GM21529 (cell line): ENCODE data around the gene TMEM80.

Experiments used
- ATAC-seq: cut with Tn5 transposase; IDR thresholded peaks from one replicate; pipeline ENCODE4 v1.9.1; 2021; ENCODE audit not compliant: unreplicated experiment

Gene TMEM80

DNA sequence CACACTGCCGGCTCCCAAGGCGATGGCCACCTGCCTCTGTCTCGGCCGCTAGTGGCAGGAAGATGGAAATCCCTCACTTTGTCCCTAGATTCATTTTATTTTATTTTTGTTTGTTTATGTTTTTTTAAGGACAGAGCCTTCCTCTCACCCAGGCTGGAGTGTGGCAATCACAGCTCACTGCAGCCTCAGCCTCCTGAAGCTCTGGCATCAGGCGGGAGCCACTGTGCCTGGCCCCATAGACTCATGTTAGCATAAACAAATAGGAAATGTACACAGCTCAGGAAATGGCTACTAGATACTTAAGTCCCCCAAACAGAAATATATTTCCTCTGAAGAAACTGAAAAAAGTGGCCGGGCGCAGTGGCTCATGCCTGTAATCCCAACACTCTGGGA lies 3.5 kb downstream of the TMEM80 start:
- ATAC-seq, result no peak

DNA sequence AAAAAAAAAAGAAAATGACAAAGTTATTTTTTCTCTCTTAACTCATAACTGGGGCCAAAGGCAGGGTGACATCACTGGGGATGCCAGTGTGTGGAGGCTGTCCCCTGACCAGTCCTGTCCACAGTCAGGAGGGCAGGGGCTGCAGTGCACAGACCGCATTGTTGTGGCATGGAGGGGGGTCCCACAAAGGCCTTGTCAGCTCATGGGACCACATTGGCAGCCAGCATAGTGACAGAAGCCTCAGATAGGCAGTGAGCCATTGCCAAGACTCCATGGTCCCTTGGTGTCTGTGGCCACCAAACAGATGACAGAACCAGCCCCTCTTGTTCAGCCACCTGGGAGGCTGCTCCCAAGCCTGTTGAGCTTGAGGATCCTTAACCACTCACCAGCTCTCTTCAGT lies 4.1 kb downstream of the TMEM80 start:
- no peak for ATAC-seq

GRCh38 chr11:701741-702461 lies 6.3 kb downstream of the TMEM80 start:
- ATAC-seq, result no peak

GRCh38 chr11:702462-703461 lies 7.1 kb downstream of the TMEM80 start:
- ATAC-seq, result no peak

- no peak for ATAC-seq
Observed at GRCh38 chr11:703506-703905, 7.9 kb downstream of the TMEM80 start.

DNA sequence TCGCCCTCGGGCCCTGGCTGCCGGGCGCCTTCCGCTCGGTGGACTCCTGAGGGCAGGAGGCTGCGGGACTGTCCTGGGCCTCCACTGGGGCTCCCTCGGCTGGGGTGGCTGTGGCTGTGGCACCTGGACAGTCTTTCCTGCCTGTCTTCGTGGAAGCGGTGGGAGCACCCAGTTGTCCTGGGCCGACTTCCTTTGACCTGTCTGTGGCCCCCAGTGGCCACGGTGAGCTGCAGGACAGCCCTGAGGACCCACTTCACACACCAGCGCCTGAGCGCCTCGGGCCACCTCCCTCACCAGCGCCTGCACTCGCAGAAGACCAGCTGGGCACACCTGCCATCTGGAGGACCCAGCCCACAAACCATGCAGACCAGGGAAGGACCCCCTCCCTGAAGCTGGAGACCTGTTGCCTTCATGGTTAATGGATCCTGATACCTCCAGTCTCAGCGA lies 8.6 kb downstream of the TMEM80 start:
- ATAC-seq, result no peak

- no peak for ATAC-seq
Observed at GRCh38 chr11:704781-705645, 9.4 kb downstream of the TMEM80 start.

DNA sequence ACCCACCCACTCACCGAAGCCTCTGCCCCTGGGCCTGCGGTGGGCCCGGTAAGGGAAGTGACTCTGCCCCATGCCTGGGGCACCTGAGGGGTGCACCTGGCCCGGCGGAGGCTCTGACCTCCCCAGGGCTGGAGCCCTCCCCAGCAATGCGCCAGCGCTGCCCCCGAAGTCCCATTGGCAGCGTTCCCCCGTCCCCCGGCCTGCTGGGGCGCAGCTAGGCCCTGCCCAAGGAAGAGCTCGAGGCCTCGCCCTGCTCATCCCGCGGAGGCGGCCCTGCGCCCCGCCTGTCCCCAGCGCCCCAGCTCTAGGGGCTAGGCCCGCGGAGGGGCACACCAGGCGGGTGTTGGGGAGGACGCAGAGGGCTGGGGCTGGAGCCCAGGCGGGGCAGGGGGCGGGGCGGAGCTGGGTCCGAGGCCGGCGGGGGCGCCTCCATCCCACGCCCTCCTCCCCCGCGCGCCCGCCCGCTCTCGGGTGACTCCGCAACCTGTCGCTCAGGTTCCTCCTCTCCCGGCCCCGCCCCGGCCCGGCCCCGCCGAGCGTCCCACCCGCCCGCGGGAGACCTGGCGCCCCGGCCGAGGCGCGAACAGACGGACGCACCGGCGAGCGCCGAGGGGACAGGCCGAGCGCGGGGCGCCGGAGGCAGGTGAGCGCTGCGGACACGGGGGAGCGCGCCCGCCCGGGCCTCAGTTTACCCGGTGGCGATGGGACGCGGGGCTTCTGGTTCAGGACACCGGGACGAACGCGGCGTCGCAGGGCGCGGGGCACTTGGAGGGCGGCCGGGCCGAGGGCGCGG lies 10.2 kb downstream of the TMEM80 start, which contains the start of gene EPS8L2:
EPS8L2 (plus strand) TSS at position 586 of the 793 bp plus-strand sequence. CDS start 3,177 bp downstream, outside the sequence.
- no peak for ATAC-seq

GRCh38 chr11:706439-706956 lies 10.9 kb downstream of the TMEM80 start:
- no peak for ATAC-seq

- ATAC-seq, result no peak
Observed at GRCh38 chr11:706957-707816, 11.6 kb downstream of the TMEM80 start.

- no peak for ATAC-seq
Observed at GRCh38 chr11:707817-708420, 12.3 kb downstream of the TMEM80 start.

GRCh38 chr11:708511-708910 lies 12.9 kb downstream of the TMEM80 start:
- ATAC-seq, result no peak

GRCh38 chr11:709109-709997 lies 13.7 kb downstream of the TMEM80 start:
- ATAC-seq, result no peak

- ATAC-seq, result no peak
Observed at GRCh38 chr11:714436-714835, 18.8 kb downstream of the TMEM80 start.

GRCh38 chr11:719214-720016 lies 23.8 kb downstream of the TMEM80 start:
- no peak for ATAC-seq

DNA sequence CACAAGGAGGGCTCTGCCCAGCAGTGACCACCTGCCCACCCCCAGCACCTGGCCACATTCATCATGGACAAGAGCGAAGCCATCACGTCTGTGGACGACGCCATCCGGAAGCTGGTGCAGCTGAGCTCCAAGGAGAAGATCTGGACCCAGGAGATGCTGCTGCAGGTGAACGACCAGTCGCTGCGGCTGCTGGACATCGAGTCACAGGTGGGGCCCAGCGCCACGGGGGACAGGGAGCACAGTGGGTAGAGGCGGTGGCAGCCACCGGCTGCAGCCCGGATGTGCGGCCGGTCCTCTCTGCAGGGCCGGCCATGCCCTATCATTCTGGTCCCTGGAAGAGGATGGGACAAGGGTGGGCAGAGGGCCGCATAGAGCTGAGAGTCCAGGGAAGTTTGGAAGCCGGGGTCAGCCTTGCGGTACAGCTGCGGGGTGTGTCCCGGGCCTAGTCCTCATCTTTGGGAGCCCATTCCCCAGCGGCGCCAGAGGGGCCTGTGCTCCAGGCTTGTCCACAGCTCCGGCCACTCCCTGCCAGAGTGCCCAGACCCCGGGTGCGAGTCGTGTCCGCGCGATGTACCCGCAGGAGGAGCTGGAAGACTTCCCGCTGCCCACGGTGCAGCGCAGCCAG lies 24.5 kb downstream of the TMEM80 start:
- no peak for ATAC-seq
